Spleen (tissue), 11 donors: ENCODE measurements around the gene TMEM121. TPM values are rescaled to one million over a fixed set of nuclear protein-coding genes. Genes with fewer than 3 reads are reported as not detected.
"Not testable (repeated sequence)": the region's sequence is repeated elsewhere in the genome, so short reads cannot be mapped to it uniquely, and the experiment has no call there.

Source experiments
- DNase-seq: peaks from one replicate; pipeline ENCODE4 v3.0.0-alpha.2; 2020
- H3K27ac ChIP-seq, 8 donors: fragments of 200-600 bp; sonication (generic) in 7 of 8; 1 replicate in 4 of 8; 2 replicates in 4 of 8; pipeline versions ENCODE4 v1.5.0 to v1.8.0; 2016 to 2021; ENCODE audit warnings: inconsistent platforms in 4 of 8, mild to moderate bottlenecking in 4 of 8, moderate library complexity in 1 of 8
- H3K27me3 ChIP-seq, 7 donors: fragments of 200-600 bp; sonication (generic) in 6 of 7; replicated peaks in 1 of 7; 1 replicate in 4 of 7; 2 replicates in 3 of 7; pipeline versions ENCODE4 v1.5.0 to v1.8.0; 2016 to 2021; ENCODE audit warnings: inconsistent platforms in 3 of 7, mild to moderate bottlenecking in 1 of 7
- H3K36me3 ChIP-seq, 6 donors: fragments of 200-600 bp; sonication (generic) in 5 of 6; 1 replicate in 4 of 6; 2 replicates in 2 of 6; pipeline versions ENCODE4 v1.5.0 to v1.8.0; 2016 to 2021; ENCODE audit warnings: inconsistent platforms in 2 of 6
- H3K4me1 ChIP-seq, 6 donors: fragments of 200-600 bp; sonication (generic) in 5 of 6; 1 replicate in 3 of 6; 2 replicates in 3 of 6; pipeline versions ENCODE4 v1.5.0 to v1.8.0; 2016 to 2021; ENCODE audit warnings: inconsistent platforms in 3 of 6
- H3K4me3 ChIP-seq, 8 donors: fragments of 200-600 bp; sonication (generic) in 7 of 8; 1 replicate in 4 of 8; 2 replicates in 4 of 8; pipeline versions ENCODE4 v1.5.0 to v1.8.0; 2016 to 2021; ENCODE audit warnings: inconsistent platforms in 4 of 8, mild to moderate bottlenecking in 4 of 8, moderate library complexity in 2 of 8
- H3K9me3 ChIP-seq, 8 donors: fragments of 200-600 bp; sonication (generic) in 7 of 8; 1 replicate in 4 of 8; 2 replicates in 4 of 8; pipeline versions ENCODE4 v1.5.0 to v1.8.0; 2016 to 2021; ENCODE audit warnings: inconsistent platforms in 4 of 8
- CTCF ChIP-seq, 11 experiments: fragments of 200-600 bp in 7 of 11; fragments of 450-650 bp in 4 of 11; sonication (generic) in 4 of 11; IDR thresholded peaks in 8 of 11; conservative IDR thresholded peaks in 3 of 11; 1 replicate in 7 of 11; 2 replicates in 4 of 11; pipeline versions ENCODE4 v1.4.0 to v1.8.0; 2016 to 2021; ENCODE audit warnings: antibody characterized with exemption in 11 of 11, inconsistent platforms in 4 of 11, mild to moderate bottlenecking in 1 of 11
- POLR2A ChIP-seq, 3 donors: fragments of 450-650 bp; IDR thresholded peaks; one replicate each; pipeline ENCODE4 v1.5.1; 2017; ENCODE audit warnings: antibody characterized with exemption in 3 of 3, mild to moderate bottlenecking in 1 of 3
- POLR2AphosphoS5 ChIP-seq, 3 donors: sonication (generic); formaldehyde crosslinking; IDR thresholded peaks; one replicate each; pipeline ENCODE4 v1.5.1; 2017; ENCODE audit warnings: antibody characterized with exemption in 3 of 3
- WGBS, 5 donors: extraction: QIAGEN DNeasy Blood & Tissue Kit in 3 of 5; methylation state at CpG; one replicate each; pipeline versions ENCODE4 v1.1.5 to v1.1.7; 2013 to 2018; 5-methylcytosine and 5-hydroxymethylcytosine counted together
- intact Hi-C: fragments of 100-400 bp; cut with DNase I; formaldehyde crosslinking; loops from one replicate; pipeline ENCODE4 v1.15.0; 2023; ENCODE audit warnings: low total_unique reads
- polyA plus RNA-seq, 3 donors: library from polyadenylated mRNA; stranded (reverse); fragments of 200-250 nt; gene quantifications; one replicate each; pipeline ENCODE4 v1.2.1, GENCODE V29; 2013
- total RNA-seq, 7 donors: library from RNA; depleted of rRNA in 3 of 7; stranded (reverse); fragments of >200 nt in 3 of 7; fragmentation: NEBNext Ultra II Directional in 4 of 7; extraction: Animal tissue kit (Norgen Biotek cat#: 25700) in 4 of 7; gene quantifications; one replicate each; pipeline versions ENCODE4 v1.1.0 to v1.2.1, GENCODE V29; 2016 to 2021
- donor health status: healthy with polysubstance abuse.
- donor health status: DM: no; HTN: no; CAD: no; lungs with moderate emphysema.
- donor health status: DM: no; HTN: no; CAD: no.
- donor health status: Bipolar disorder and iron deficiency.
- donor health status: healthy.
- donor health status: DM: no; HTN: no; CAD: no.
- donor health status: DM: yes; HTN: yes; CAD: no.

Gene TMEM121
- total and polyA plus RNA-seq, 10 donors = 3.3 to 10.4 (median 4.6) TPM

GRCh38 chr14:105547741-105548169 is 21.4 kb downstream of the TMEM121 start:
- Histone ChIP-seq H3K36me3 (no peaks in the 10 kb centered on the region), H3K9me3 (peaks cover 0 to 15% (median 11%) of the 10 kb centered on the region in 8 donors), H3K4me1 (no peaks in the 10 kb centered on the region), H3K4me3 (no peak overlapping the region), H3K27ac (no peak overlapping the region), H3K27me3 (no peaks in the 10 kb centered on the region)
- no peak for DNase-seq
- TF ChIP-seq CTCF (IDR thresholded peaks at IDR 0.05 in 8 of 11, conservative IDR thresholded peaks at IDR 0.05 in 3 of 11) = no peak
- no peak for TF ChIP-seq POLR2AphosphoS5 (IDR thresholded peaks at IDR 0.05)
- TF ChIP-seq POLR2A (IDR thresholded peaks at IDR 0.05) = no peak
- intact Hi-C loops = no loop called here
- WGBS, 5 donors = 96 to 98% (median 97%) methylated on average over 28 to 38 of the region's 38 CpGs

- Histone ChIP-seq H3K27me3 (peaks cover 0 to 5% (median 0%) of the 10 kb centered on the region in 7 donors), H3K36me3 (no peaks in the 10 kb centered on the region), H3K9me3 (no peaks in the 10 kb centered on the region), H3K27ac (no peak overlapping the region), H3K4me1 (no peaks in the 10 kb centered on the region), H3K4me3 (no peak overlapping the region)
- no peak for DNase-seq
- WGBS, 5 donors = 91 to 94% (median 92%) methylated on average over 20 to 23 of the region's 23 CpGs
- no peak for TF ChIP-seq CTCF (IDR thresholded peaks at IDR 0.05 in 8 of 11, conservative IDR thresholded peaks at IDR 0.05 in 3 of 11)
- intact Hi-C loops = no loop called here
These were observed 23.1 kb downstream of the TMEM121 start for GRCh38 chr14:105549481-105549880.

GRCh38 chr14:105554022-105554421 is 27.6 kb downstream of the TMEM121 start:
- 76 to 92% (median 84%) methylated on average over 6 of the region's 6 CpGs for WGBS, 5 donors
- intact Hi-C loops = no loop called here
- H3K4me1 ChIP-seq = peaks cover 0 to 3% (median 1%) of the 10 kb centered on the region in 6 donors
- H3K9me3 ChIP-seq = no peaks in the 10 kb centered on the region
- no peak for DNase-seq
- TF ChIP-seq CTCF (IDR thresholded peaks at IDR 0.05 in 8 of 11, conservative IDR thresholded peaks at IDR 0.05 in 3 of 11) (no peak), POLR2AphosphoS5 (IDR thresholded peaks at IDR 0.05) (no peak), POLR2A (IDR thresholded peaks at IDR 0.05) (no peak)
- no peak overlapping the region for H3K4me3 ChIP-seq
- no peaks in the 10 kb centered on the region for H3K36me3 ChIP-seq
- no peak overlapping the region for H3K27ac ChIP-seq
- H3K27me3 ChIP-seq = peaks cover 0 to 19% (median 0%) of the 10 kb centered on the region in 7 donors

GRCh38 chr14:105554523-105554922 is 28.1 kb downstream of the TMEM121 start:
- no peak overlapping the region for H3K4me3 ChIP-seq
- no peaks in the 10 kb centered on the region for H3K9me3 ChIP-seq
- TF ChIP-seq POLR2AphosphoS5 (IDR thresholded peaks at IDR 0.05) (no peak), CTCF (IDR thresholded peaks at IDR 0.05 in 8 of 11, conservative IDR thresholded peaks at IDR 0.05 in 3 of 11) (no peak)
- H3K27ac ChIP-seq = no peak overlapping the region
- H3K27me3 ChIP-seq = peaks cover 0 to 24% (median 0%) of the 10 kb centered on the region in 7 donors
- DNase-seq = no peak
- WGBS, 5 donors = 77 to 90% (median 81%) methylated on average over 5 of the region's 5 CpGs
- peaks cover 0 to 8% (median 1%) of the 10 kb centered on the region in 6 donors for H3K4me1 ChIP-seq
- no peaks in the 10 kb centered on the region for H3K36me3 ChIP-seq
- intact Hi-C loops = no loop called here

GRCh38 chr14:105557671-105558070 is 31.3 kb downstream of the TMEM121 start:
- Histone ChIP-seq H3K27me3 (peaks cover 0 to 24% (median 0%) of the 10 kb centered on the region in 7 donors), H3K4me1 (peaks cover 0 to 10% (median 1%) of the 10 kb centered on the region in 6 donors)
- DNase-seq, H3K36me3 ChIP-seq, intact Hi-C loops, H3K27ac ChIP-seq, H3K9me3 ChIP-seq, H3K4me3 ChIP-seq: not testable (repeated sequence)
- 80 to 89% (median 87%) methylated on average over 19 of the region's 19 CpGs for WGBS, 5 donors
